NCI-H2227 treated with DMSO at 0.1 percent for 48 hours (cell line): ENCODE results near the gene SGCD.
"Not testable (repeated sequence)": the region's sequence is repeated elsewhere in the genome, so short reads cannot be mapped to it uniquely, and the experiment has no call there.

Experiments used
- DNase-seq: peaks from one replicate; lab custom pipeline; 2025; lab: John Stamatoyannopoulos, UW

SGCD gene

GRCh38 chr5:156634301-156634700 lies 307.3 kb downstream of the SGCD start:
- no peak for DNase-seq

- no peak for DNase-seq
Measured at GRCh38 chr5:156640691-156641241, 313.8 kb downstream of the SGCD start.

- no peak for DNase-seq
Measured at GRCh38 chr5:156641686-156642085, 314.7 kb downstream of the SGCD start.

GRCh38 chr5:156647034-156647451 lies 320.1 kb downstream of the SGCD start:
- DNase-seq: no peak

GRCh38 chr5:156654444-156654843 lies 327.5 kb downstream of the SGCD start:
- no peak for DNase-seq

- DNase-seq: no peak
Measured at GRCh38 chr5:156655732-156656131, 328.8 kb downstream of the SGCD start.

GRCh38 chr5:156664832-156665231 lies 337.9 kb downstream of the SGCD start:
- DNase-seq: not testable (repeated sequence)

GRCh38 chr5:156666686-156667085 lies 339.7 kb downstream of the SGCD start:
- DNase-seq: not testable (repeated sequence)

GRCh38 chr5:156667616-156668015 lies 340.7 kb downstream of the SGCD start:
- DNase-seq: no peak

- no peak for DNase-seq
Measured at GRCh38 chr5:156669416-156669815, 342.5 kb downstream of the SGCD start.

- DNase-seq: no peak
Measured at GRCh38 chr5:156670615-156671014, 343.7 kb downstream of the SGCD start.

- no peak for DNase-seq
Measured at GRCh38 chr5:156675395-156675794, 348.4 kb downstream of the SGCD start.

GRCh38 chr5:156677963-156678362 lies 351.0 kb downstream of the SGCD start:
- no peak for DNase-seq

- DNase-seq: peak; percentile 52
Measured at GRCh38 chr5:156678484-156678883, 351.5 kb downstream of the SGCD start.

- DNase-seq: no peak
Measured at GRCh38 chr5:156680831-156681230, 353.9 kb downstream of the SGCD start.

- no peak for DNase-seq
Measured at GRCh38 chr5:156681265-156681664, 354.3 kb downstream of the SGCD start.

- no peak for DNase-seq
Measured at GRCh38 chr5:156682971-156683370, 356.0 kb downstream of the SGCD start.

GRCh38 chr5:156683509-156683908 lies 356.5 kb downstream of the SGCD start:
- no peak for DNase-seq

- no peak for DNase-seq
Measured at GRCh38 chr5:156684216-156684615, 357.3 kb downstream of the SGCD start.

GRCh38 chr5:156685481-156685880 lies 358.5 kb downstream of the SGCD start:
- no peak for DNase-seq

GRCh38 chr5:156686380-156686779 lies 359.4 kb downstream of the SGCD start:
- DNase-seq: no peak

GRCh38 chr5:156686796-156687195 lies 359.8 kb downstream of the SGCD start:
- DNase-seq: peak; percentile 35

GRCh38 chr5:156687514-156687913 lies 360.6 kb downstream of the SGCD start:
- DNase-seq: no peak

- no peak for DNase-seq
Measured at GRCh38 chr5:156691572-156691971, 364.6 kb downstream of the SGCD start.

GRCh38 chr5:156693113-156693512 lies 366.1 kb downstream of the SGCD start:
- no peak for DNase-seq
